MM.1S (cell line): ENCODE data around the gene ISL1.

ENCODE experiments used
- DNase-seq: peaks from one replicate; pipeline ENCODE4 v3.0.0-alpha.2; 2015
- H2AFZ ChIP-seq: fragments of 300-600 bp; sonication (generic); 2 replicates; pipeline ENCODE4 v1.6.0; 2016; ENCODE audit warnings: antibody characterized with exemption, low read length
- H3F3A ChIP-seq: fragments of 300-600 bp; sonication (generic); 2 replicates; pipeline ENCODE4 v1.6.1; 2016; ENCODE audit warnings: mild to moderate bottlenecking, antibody characterized with exemption, low read length, moderate library complexity, mixed read lengths; ENCODE audit not compliant: insufficient read depth
- H3K27ac ChIP-seq: fragments of 300-600 bp; sonication (generic); 2 replicates; pipeline ENCODE4 v1.5.1; 2016; ENCODE audit warnings: mild to moderate bottlenecking, low read length
- H3K27me3 ChIP-seq: fragments of 300-600 bp; sonication (generic); replicated peaks from 2 replicates; pipeline ENCODE4 v1.6.0; 2016; ENCODE audit warnings: low read length; ENCODE audit not compliant: insufficient read depth
- H3K36me3 ChIP-seq: fragments of 300-600 bp; sonication (generic); replicated peaks from 2 replicates; pipeline ENCODE4 v1.6.1; 2016; ENCODE audit warnings: mild to moderate bottlenecking, low read length, mixed read lengths; ENCODE audit not compliant: insufficient read depth
- H3K4me1 ChIP-seq: fragments of 300-600 bp; sonication (generic); 2 replicates; pipeline ENCODE4 v1.6.1; 2016; ENCODE audit warnings: low read length, mixed read lengths
- H3K4me2 ChIP-seq: fragments of 300-600 bp; sonication (generic); 2 replicates; pipeline ENCODE4 v1.6.0; 2016; ENCODE audit warnings: low read depth, low read length
- H3K4me3 ChIP-seq: fragments of 300-600 bp; sonication (generic); 2 replicates; pipeline ENCODE4 v1.5.1; 2016; ENCODE audit warnings: low read length, mixed read lengths
- H3K79me2 ChIP-seq: fragments of 300-600 bp; sonication (generic); 2 replicates; pipeline ENCODE4 v1.6.1; 2016; ENCODE audit warnings: mixed run types, low read length, mixed read lengths
- H3K9ac ChIP-seq: fragments of 300-600 bp; sonication (generic); 2 replicates; pipeline ENCODE4 v1.6.1; 2016; ENCODE audit warnings: low read length, mixed read lengths
- H3K9me2 ChIP-seq: fragments of 300-600 bp; sonication (generic); replicated peaks from 2 replicates; pipeline ENCODE4 v1.6.1; 2016; ENCODE audit warnings: mild to moderate bottlenecking, low read length, mixed read lengths; ENCODE audit not compliant: insufficient read depth
- H3K9me3 ChIP-seq: fragments of 300-600 bp; sonication (generic); replicated peaks from 2 replicates; pipeline ENCODE4 v1.6.1; 2016; ENCODE audit warnings: mild to moderate bottlenecking, low read length, mixed read lengths; ENCODE audit not compliant: insufficient read depth
- H4K20me1 ChIP-seq: fragments of 300-600 bp; sonication (generic); 2 replicates; pipeline ENCODE4 v1.6.1; 2016; ENCODE audit warnings: mild to moderate bottlenecking, low read length, moderate library complexity, mixed read lengths; ENCODE audit not compliant: insufficient read depth
- EZH2 ChIP-seq: fragments of 300-600 bp; sonication (generic); optimal IDR thresholded peaks from 2 replicates; pipeline ENCODE3; 2017; ENCODE audit warnings: low read depth, mild to moderate bottlenecking, antibody characterized with exemption, low read length, mixed read lengths
- EZH2phosphoT487 ChIP-seq: fragments of 300-600 bp; sonication (generic); IDR thresholded peaks from 2 replicates; pipeline ENCODE4 v1.6.1; 2018; ENCODE audit warnings: antibody characterized with exemption, low read length
- TF ChIP-seq, protein P1 (sequence below): fragments of 300-600 bp; sonication (generic); IDR thresholded peaks from 2 replicates; pipeline ENCODE4 v1.5.1; 2016; ENCODE audit warnings: antibody characterized with exemption, low read length, mixed read lengths

ISL1 gene

DNA sequence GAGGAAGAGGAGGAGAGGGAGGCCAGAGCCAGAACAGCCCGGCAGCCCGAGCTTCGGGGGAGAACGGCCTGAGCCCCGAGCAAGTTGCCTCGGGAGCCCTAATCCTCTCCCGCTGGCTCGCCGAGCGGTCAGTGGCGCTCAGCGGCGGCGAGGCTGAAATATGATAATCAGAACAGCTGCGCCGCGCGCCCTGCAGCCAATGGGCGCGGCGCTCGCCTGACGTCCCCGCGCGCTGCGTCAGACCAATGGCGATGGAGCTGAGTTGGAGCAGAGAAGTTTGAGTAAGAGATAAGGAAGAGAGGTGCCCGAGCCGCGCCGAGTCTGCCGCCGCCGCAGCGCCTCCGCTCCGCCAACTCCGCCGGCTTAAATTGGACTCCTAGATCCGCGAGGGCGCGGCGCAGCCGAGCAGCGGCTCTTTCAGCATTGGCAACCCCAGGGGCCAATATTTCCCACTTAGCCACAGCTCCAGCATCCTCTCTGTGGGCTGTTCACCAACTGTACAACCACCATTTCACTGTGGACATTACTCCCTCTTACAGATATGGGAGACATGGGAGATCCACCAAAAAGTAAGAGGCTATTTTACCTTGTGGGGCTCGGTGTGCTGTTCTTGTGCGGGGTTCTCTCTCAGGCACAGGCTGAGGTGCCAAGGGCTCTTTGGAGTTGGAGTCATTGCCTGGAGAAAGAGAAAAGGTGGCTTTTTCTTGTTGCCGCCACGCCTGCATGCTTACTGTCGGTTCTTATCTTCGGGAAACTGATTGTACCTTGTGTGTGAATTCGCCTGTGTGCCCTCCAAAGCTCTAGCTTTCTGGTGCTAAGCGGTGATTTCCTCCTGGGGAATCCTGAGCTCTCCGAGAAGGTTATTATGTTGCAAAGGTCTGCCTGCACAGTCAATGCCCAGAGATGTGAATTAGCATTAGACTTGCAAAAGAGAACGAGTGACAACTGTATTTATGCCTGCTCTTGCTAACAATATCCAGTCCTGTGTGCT lies at the start of gene ISL1:
Gene ISL1 (plus strand): TSS at position 318 of the 991 bp plus-strand sequence. CDS start 224 bp downstream, at position 542.
- no peaks in the 10 kb centered on the region for H3K79me2 ChIP-seq
- H3K9ac ChIP-seq: no peak within 1 kb of the TSS
- H3K9me3 ChIP-seq: no peaks in the 10 kb centered on the region
- H3K36me3 ChIP-seq: no peaks in the 10 kb centered on the region
- H3K4me3 ChIP-seq: no peak within 1 kb of the TSS
- no peak for DNase-seq
- H3K27me3 ChIP-seq: peaks cover 20% of the 10 kb centered on the region
- H3K27ac ChIP-seq: no peak within 1 kb of the TSS
- TF ChIP-seq, protein P1, sequence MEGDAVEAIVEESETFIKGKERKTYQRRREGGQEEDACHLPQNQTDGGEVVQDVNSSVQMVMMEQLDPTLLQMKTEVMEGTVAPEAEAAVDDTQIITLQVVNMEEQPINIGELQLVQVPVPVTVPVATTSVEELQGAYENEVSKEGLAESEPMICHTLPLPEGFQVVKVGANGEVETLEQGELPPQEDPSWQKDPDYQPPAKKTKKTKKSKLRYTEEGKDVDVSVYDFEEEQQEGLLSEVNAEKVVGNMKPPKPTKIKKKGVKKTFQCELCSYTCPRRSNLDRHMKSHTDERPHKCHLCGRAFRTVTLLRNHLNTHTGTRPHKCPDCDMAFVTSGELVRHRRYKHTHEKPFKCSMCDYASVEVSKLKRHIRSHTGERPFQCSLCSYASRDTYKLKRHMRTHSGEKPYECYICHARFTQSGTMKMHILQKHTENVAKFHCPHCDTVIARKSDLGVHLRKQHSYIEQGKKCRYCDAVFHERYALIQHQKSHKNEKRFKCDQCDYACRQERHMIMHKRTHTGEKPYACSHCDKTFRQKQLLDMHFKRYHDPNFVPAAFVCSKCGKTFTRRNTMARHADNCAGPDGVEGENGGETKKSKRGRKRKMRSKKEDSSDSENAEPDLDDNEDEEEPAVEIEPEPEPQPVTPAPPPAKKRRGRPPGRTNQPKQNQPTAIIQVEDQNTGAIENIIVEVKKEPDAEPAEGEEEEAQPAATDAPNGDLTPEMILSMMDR: no peak
- TF ChIP-seq EZH2 (no peak), EZH2phosphoT487 (no peak)
- no peaks in the 10 kb centered on the region for H4K20me1 ChIP-seq
- H3K4me2 ChIP-seq: no peak within 1 kb of the TSS
- no peak within 1 kb of the TSS for H2AFZ ChIP-seq
- peaks cover 5% of the 10 kb centered on the region; the same call in 1 of the 2 replicates for H3F3A ChIP-seq
- H3K9me2 ChIP-seq: no peaks in the 10 kb centered on the region
- H3K4me1 ChIP-seq: peaks cover 5% of the 10 kb centered on the region; the same call in 1 of the 2 replicates

DNA sequence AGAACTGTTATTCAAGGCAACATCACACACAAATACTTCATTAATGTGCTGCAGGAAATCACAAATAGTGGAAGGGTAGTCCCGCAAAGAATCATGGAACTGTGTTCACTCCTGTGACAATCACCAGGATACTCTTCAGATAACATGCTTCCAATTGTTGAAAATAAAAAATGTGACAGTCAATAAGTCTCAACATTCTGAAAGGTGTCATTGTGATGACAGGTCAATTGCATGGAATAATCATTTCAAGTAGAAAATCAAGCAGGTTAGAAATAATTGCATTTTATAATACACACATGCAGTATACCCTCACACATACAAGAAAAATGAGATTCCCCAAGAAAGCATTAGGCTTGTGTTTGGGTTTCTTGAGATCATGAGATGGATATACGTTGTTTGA lies 46.4 kb upstream of the ISL1 start:
- DNase-seq: no peak

DNA sequence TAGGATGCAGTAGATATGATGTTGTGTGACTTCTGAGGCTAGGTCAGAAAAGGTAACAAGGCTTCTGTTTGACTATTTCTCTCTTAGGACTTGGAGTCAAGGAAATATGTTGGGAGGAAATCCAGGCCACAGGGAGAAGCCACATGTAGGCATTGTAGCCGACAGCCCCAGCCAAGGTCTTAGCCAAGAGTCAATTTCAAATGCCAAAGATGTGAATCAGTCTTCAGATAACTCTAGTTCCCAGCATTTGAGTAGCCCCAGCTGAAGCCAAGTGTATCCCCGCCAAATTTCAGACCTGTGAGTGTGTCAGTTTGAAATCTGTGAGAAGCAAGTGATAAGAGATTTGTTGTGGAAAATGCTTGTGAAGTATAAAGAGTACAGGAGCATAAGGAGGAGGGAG lies 38.1 kb upstream of the ISL1 start:
- H3K9me3 ChIP-seq: no peaks in the 10 kb centered on the region
- no peak for DNase-seq
- H3K9me2 ChIP-seq: no peaks in the 10 kb centered on the region; the same call in 1 of the 2 replicates
- H3K9ac ChIP-seq: no peak overlapping the region
- no peak overlapping the region for H2AFZ ChIP-seq
- no peaks in the 10 kb centered on the region for H3K4me1 ChIP-seq
- no peaks in the 10 kb centered on the region for H3F3A ChIP-seq
- no peaks in the 10 kb centered on the region for H3K36me3 ChIP-seq
- H3K4me2 ChIP-seq: no peak overlapping the region
- no peak overlapping the region for H3K4me3 ChIP-seq
- TF ChIP-seq EZH2phosphoT487 (no peak), EZH2 (no peak)
- H3K79me2 ChIP-seq: no peaks in the 10 kb centered on the region
- H3K27ac ChIP-seq: no peak overlapping the region
- no peaks in the 10 kb centered on the region for H3K27me3 ChIP-seq
- H4K20me1 ChIP-seq: no peaks in the 10 kb centered on the region

More for the DNA sequence above, 46.4 kb upstream of the ISL1 start:
- no peaks in the 10 kb centered on the region for H3K36me3 ChIP-seq
- no peaks in the 10 kb centered on the region for H4K20me1 ChIP-seq
- H3K9me2 ChIP-seq: no peaks in the 10 kb centered on the region
- H3K27me3 ChIP-seq: no peaks in the 10 kb centered on the region
- H3K79me2 ChIP-seq: no peaks in the 10 kb centered on the region
- H2AFZ ChIP-seq: no peak overlapping the region
- H3K9ac ChIP-seq: no peak overlapping the region
- H3K27ac ChIP-seq: no peak overlapping the region
- no peak overlapping the region for H3K4me2 ChIP-seq
- no peak overlapping the region for H3K4me3 ChIP-seq
- no peaks in the 10 kb centered on the region for H3K9me3 ChIP-seq
- no peaks in the 10 kb centered on the region for H3F3A ChIP-seq
- TF ChIP-seq, protein P1: no peak
- TF ChIP-seq EZH2 (no peak), EZH2phosphoT487 (no peak)
- H3K4me1 ChIP-seq: no peaks in the 10 kb centered on the region

DNA sequence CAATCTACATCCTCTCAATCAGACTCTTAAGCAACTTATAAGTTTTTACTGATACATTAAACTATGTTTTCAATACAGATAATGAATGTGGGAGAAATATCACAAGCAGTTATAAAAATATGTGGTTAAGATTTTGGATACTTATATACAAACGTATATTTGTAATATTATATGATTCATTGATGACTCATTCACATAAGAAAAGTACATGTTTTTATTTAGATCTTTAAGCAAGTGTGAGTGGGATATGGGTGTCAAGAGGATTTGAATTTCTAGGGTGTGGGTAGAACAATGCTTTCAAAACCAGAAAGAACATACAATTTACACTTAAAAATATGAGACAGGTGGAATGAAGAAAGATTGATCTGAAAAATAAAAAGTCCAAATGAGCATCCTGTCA lies 36.1 kb upstream of the ISL1 start:
- H3K4me1 ChIP-seq: no peaks in the 10 kb centered on the region

More for the DNA sequence above, 36.1 kb upstream of the ISL1 start:
- H3K9ac ChIP-seq: no peak overlapping the region
- H3K79me2 ChIP-seq: no peaks in the 10 kb centered on the region
- H2AFZ ChIP-seq: no peak overlapping the region
- H3K36me3 ChIP-seq: no peaks in the 10 kb centered on the region
- H3K4me3 ChIP-seq: no peak overlapping the region
- H3K9me2 ChIP-seq: no peaks in the 10 kb centered on the region; the same call in 1 of the 2 replicates
- H3K27ac ChIP-seq: no peak overlapping the region
- no peaks in the 10 kb centered on the region for H4K20me1 ChIP-seq
- no peak for TF ChIP-seq EZH2phosphoT487
- TF ChIP-seq EZH2: no peak
- TF ChIP-seq, protein P1: no peak
- H3K4me2 ChIP-seq: no peak overlapping the region
- DNase-seq: no peak
- H3K27me3 ChIP-seq: no peaks in the 10 kb centered on the region
- H3F3A ChIP-seq: no peaks in the 10 kb centered on the region
- H3K9me3 ChIP-seq: no peaks in the 10 kb centered on the region
